ENCODE results near the gene RORB. TPM values are rescaled to one million over a fixed set of nuclear protein-coding genes. Genes with fewer than 3 reads are reported as not detected.

Gene RORB
- total RNA-seq, 1 donor from 2014 or later: 2.2 TPM

GRCh38 chr9:74463825-74464224 is 33.3 kb upstream of the RORB start:
- no peaks in the 10 kb centered on the region for H3K27me3 Mint-ChIP-seq (ENCODE audit: unreplicated experiment)
- no peaks in the 10 kb centered on the region for H3K9me3 Mint-ChIP-seq (ENCODE audit: unreplicated experiment)
- no peak for TF ChIP-seq CTCF (IDR thresholded peaks at IDR 0.05; ENCODE audit: partially characterized antibody, unreplicated experiment)
- H3K27ac Mint-ChIP-seq (ENCODE audit: unreplicated experiment): no peak overlapping the region
- no peaks in the 10 kb centered on the region for H3K4me1 Mint-ChIP-seq (ENCODE audit: low read depth, unreplicated experiment)
- H3K36me3 Mint-ChIP-seq (ENCODE audit: unreplicated experiment): no peaks in the 10 kb centered on the region
- H3K4me3 Mint-ChIP-seq (ENCODE audit: unreplicated experiment): no peak overlapping the region
- no peak for DNase-seq

- Mint-ChIP-seq H3K4me1 (ENCODE audit: low read depth, unreplicated experiment) (peaks cover 2% of the 10 kb centered on the region), H3K4me3 (ENCODE audit: unreplicated experiment) (no peak overlapping the region), H3K36me3 (ENCODE audit: unreplicated experiment) (peaks cover 16% of the 10 kb centered on the region), H3K9me3 (ENCODE audit: unreplicated experiment) (peaks cover 8% of the 10 kb centered on the region), H3K27me3 (ENCODE audit: unreplicated experiment) (peaks cover 3% of the 10 kb centered on the region), H3K27ac (ENCODE audit: unreplicated experiment) (peak overlapping the region; percentile 88)
- TF ChIP-seq CTCF (IDR thresholded peaks at IDR 0.05; ENCODE audit: partially characterized antibody, unreplicated experiment): no peak
- DNase-seq: peak; percentile 25
These were observed 18.5 kb upstream of the RORB start for GRCh38 chr9:74478606-74479005.

GRCh38 chr9:74479711-74480110 is 17.4 kb upstream of the RORB start:
- Mint-ChIP-seq H3K36me3 (ENCODE audit: unreplicated experiment) (peaks cover 16% of the 10 kb centered on the region), H3K4me1 (ENCODE audit: low read depth, unreplicated experiment) (peaks cover 2% of the 10 kb centered on the region), H3K27me3 (ENCODE audit: unreplicated experiment) (peaks cover 3% of the 10 kb centered on the region), H3K9me3 (ENCODE audit: unreplicated experiment) (peaks cover 8% of the 10 kb centered on the region), H3K4me3 (ENCODE audit: unreplicated experiment) (no peak overlapping the region), H3K27ac (ENCODE audit: unreplicated experiment) (no peak overlapping the region)
- DNase-seq: no peak
- no peak for TF ChIP-seq CTCF (IDR thresholded peaks at IDR 0.05; ENCODE audit: partially characterized antibody, unreplicated experiment)

- H3K36me3 Mint-ChIP-seq (ENCODE audit: unreplicated experiment): no peaks in the 10 kb centered on the region
- H3K9me3 Mint-ChIP-seq (ENCODE audit: unreplicated experiment): no peaks in the 10 kb centered on the region
- no peak for DNase-seq
- H3K4me1 Mint-ChIP-seq (ENCODE audit: low read depth, unreplicated experiment): peaks cover 13% of the 10 kb centered on the region
- H3K27ac Mint-ChIP-seq (ENCODE audit: unreplicated experiment): peak overlapping the region; percentile 93
- no peak overlapping the region for H3K4me3 Mint-ChIP-seq (ENCODE audit: unreplicated experiment)
- no peak for TF ChIP-seq CTCF (IDR thresholded peaks at IDR 0.05; ENCODE audit: partially characterized antibody, unreplicated experiment)
- H3K27me3 Mint-ChIP-seq (ENCODE audit: unreplicated experiment): no peaks in the 10 kb centered on the region
These were observed 9.7 kb upstream of the RORB start for GRCh38 chr9:74487395-74487794.

- DNase-seq: no peak
- Mint-ChIP-seq H3K4me1 (ENCODE audit: low read depth, unreplicated experiment) (no peaks in the 10 kb centered on the region), H3K9me3 (ENCODE audit: unreplicated experiment) (peaks cover 6% of the 10 kb centered on the region), H3K27ac (ENCODE audit: unreplicated experiment) (no peak overlapping the region), H3K27me3 (ENCODE audit: unreplicated experiment) (peaks cover 8% of the 10 kb centered on the region), H3K36me3 (ENCODE audit: unreplicated experiment) (no peaks in the 10 kb centered on the region), H3K4me3 (ENCODE audit: unreplicated experiment) (no peak overlapping the region)
- no peak for TF ChIP-seq CTCF (IDR thresholded peaks at IDR 0.05; ENCODE audit: partially characterized antibody, unreplicated experiment)
These were observed 3.6 kb upstream of the RORB start for GRCh38 chr9:74493512-74493911.

Measured in glutamatergic neuron (in vitro differentiated cells).